NCI-H69 (cell line): Measurements from ENCODE around the gene PNLIPRP3.
A peak's percentile ranks its signal among the peaks of the same experiment; 100 is the strongest.

Experiments used
- DNase-seq: peaks from one replicate; lab custom pipeline; 2025; lab: John Stamatoyannopoulos, UW

PNLIPRP3 gene

DNA sequence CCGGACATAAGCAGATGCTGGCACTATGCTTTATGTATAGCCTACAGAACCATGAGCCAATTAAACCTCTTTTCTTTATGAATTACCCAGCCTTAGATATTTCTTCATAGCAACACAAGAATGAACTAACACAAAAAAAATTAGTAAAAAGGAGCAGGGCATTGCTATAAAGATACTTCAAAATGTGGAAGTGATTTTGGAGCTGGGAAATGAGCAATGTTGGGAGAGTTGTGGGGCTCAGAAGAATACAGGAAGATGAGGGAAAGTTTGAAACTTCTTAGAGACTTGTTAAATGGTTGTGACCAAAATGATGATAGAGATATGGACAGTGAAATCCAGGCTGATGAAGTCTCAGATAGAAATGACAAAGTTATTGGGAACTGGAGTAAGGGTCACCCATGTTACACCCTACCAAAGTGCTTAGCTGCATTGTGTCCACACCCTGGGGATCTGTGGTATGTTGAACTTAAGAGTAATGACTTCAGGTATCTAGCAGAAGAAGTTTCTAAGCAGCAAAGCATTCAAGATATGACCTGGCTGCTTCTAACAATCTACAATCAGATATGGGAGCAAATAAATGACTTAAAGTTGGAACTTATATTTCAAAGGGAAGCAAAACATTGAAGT, 24.2 kb downstream of the PNLIPRP3 start:
- no peak for DNase-seq

GRCh38 chr10:116452338-116452720, 24.7 kb downstream of the PNLIPRP3 start:
- DNase-seq: no peak

DNA sequence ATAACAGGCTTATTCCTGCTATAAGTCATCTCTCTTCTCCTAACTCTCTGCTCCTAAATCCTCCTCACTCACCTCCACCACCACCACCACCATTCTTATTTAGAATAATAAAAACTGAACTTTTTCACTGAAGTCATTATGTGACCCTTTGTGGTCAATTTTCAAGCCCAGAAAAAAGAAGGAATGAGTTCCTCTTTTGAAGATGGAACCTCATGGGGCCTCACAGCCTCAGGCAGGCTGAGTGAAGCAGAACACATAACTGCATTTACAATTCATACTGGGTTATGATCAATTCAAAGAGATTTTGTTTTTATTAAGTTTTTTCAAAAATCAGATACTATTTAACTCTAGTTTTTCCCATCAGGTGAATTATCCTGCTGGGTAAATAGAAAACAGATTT, 29.8 kb downstream of the PNLIPRP3 start:
- no peak for DNase-seq

- no peak for DNase-seq
Measured at GRCh38 chr10:116460219-116460618, 32.6 kb downstream of the PNLIPRP3 start.

GRCh38 chr10:116461680-116462079, 34.0 kb downstream of the PNLIPRP3 start:
- no peak for DNase-seq

- no peak for DNase-seq
Measured at GRCh38 chr10:116464257-116464656, 36.6 kb downstream of the PNLIPRP3 start.

DNA sequence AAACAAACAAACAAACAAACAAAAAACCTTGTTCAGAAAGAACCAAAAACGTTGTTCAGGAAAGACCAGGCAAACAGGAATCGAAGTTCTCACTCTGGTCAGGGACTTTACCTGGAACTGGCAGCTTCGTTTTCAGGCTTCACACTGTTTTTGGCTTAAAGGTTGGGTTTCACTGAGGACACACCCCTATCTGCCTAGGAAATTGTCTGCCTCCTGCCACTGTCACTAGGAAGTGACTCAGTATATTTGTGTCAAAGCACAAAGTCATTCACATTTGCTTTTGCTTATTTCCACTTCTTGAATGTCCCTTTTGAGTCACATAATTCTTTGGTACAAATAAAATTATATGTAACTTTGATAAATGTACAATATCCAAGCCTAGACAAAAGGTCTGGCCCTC, 37.9 kb downstream of the PNLIPRP3 start:
- DNase-seq: no peak

DNA sequence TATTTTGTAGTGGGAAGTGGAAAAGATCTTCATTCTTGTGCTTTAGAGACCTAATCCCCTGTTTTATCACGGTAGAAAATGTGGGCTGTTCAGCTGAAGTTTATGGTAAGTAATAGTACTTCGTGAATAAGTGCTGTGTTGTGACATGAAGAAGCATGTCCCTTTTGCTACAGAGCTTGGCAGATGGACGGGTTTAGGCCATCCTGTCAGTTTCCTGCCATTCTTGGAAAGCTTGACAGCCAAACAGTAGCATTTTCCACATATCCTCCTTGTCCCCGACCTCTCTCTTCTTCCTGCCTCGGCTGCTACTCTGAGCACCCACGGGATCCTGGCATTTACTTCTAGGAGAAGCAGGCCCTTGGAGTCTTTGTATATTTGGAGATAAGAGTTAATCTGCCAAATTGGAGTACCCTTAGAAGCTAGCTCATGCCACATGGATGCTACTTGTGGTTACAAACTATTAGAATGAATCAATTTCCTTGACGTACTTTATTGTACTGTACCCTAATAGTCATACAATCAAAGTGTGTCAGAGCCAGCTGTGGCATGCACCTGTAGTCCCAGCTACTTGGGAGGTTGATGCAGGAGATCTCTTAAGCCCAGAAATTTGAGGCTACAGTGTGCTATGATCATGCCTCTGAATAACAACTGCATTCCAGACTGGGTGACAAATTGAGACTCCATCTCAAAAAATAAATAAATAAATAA, 39.2 kb downstream of the PNLIPRP3 start:
- no peak for DNase-seq

DNA sequence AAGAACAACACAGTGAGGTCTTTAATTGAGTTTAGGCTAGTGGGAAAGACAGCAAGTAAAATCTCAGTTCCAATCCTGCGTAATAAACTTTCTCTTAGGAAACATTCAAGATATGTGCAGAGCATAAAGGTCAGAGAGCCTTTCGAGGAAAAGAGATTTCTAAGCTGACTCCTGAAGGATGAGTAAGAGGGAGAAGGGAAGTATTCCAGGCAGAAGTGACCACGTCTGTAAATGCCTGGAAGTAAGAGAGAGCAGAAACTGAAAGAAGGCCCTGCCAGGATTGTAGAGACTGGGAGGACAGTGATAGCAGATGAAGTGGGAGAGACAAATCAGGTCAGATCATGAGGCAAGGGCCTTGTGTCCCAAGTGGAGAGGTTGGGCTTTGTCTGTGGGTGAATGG, 41.8 kb downstream of the PNLIPRP3 start:
- no peak for DNase-seq

GRCh38 chr10:116470071-116470470, 42.4 kb downstream of the PNLIPRP3 start:
- DNase-seq: no peak

DNA sequence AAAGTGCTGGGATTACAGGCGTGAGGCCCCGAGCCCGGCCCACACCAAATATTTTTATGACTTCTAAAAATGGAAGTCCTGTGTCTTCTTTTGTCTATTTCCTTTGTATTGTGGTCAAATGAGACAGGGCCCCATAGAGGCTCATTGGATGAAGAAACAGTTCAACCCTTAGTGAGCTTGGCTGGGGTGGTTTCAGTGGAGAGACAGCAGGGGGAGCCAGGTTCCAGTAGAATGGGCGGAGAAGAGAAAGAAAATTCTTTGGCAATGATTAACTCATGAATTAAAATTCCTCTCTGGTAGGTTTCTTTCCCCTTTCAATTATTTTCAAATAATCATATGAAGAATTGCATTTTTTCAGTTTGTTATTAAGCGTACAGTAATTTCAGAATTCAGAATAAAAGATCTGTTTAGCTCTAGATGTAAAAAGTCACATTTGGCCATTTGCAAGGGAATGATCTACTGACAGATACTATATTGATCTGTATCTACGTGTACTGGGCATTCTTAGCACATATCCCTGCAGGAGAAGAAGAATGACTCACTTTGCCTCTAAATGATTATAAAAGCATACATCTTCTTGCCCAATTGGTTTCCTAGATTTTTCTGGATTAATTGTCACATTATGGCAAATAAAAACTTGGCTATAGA, 43.2 kb downstream of the PNLIPRP3 start:
- peak; percentile 5 for DNase-seq

GRCh38 chr10:116472891-116473290, 45.2 kb downstream of the PNLIPRP3 start:
- DNase-seq: no peak

GRCh38 chr10:116475866-116476265, 48.2 kb downstream of the PNLIPRP3 start:
- DNase-seq: no peak

- no peak for DNase-seq
Measured at GRCh38 chr10:116476461-116476860, 48.8 kb downstream of the PNLIPRP3 start.

GRCh38 chr10:116477986-116478664, 50.5 kb downstream of the PNLIPRP3 start:
- DNase-seq: no peak

GRCh38 chr10:116486770-116487448, 59.3 kb downstream of the PNLIPRP3 start:
- DNase-seq: no peak

DNA sequence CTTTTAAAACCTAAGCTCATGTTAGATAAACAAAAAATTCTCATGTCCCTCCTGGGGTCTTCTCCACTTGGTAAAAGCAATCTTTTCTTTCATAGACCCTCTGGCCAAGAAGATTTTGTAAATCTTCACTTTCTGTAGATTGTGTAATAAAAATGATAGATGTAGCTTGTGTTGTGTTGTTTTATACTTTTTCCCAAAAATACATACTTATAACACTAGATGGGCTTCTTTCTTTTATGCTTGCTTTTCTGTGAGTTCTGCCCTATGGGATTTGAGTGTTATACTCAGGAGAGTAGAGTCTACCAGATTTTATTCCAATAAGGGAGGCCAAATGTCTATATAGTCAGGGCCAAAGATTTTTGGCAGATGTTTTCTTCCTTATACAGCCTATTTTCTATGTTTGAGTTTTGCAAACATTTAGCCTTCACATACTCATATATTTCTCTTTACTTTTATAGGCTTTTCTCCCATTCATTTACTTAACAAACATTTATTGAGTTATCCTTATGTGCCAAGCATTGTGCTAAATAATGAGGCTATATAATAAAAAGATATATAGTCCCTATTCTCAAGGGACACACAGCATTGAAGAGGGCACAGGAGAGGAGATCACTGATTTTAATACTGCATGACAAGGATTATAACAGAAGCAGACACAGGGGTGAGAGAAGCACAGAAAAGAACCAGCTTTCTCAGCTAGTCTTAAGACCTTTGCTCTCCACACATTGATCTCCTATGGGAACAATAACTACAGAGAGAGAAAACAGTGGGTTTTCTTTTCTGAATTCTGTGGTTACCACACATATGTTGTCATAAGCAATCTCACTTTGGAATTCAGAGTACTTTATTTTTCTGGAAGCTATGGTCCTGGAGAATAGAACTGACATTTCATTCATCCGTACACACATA, 60.1 kb downstream of the PNLIPRP3 start:
- no peak for DNase-seq

GRCh38 chr10:116489460-116489859, 61.8 kb downstream of the PNLIPRP3 start:
- no peak for DNase-seq

DNA sequence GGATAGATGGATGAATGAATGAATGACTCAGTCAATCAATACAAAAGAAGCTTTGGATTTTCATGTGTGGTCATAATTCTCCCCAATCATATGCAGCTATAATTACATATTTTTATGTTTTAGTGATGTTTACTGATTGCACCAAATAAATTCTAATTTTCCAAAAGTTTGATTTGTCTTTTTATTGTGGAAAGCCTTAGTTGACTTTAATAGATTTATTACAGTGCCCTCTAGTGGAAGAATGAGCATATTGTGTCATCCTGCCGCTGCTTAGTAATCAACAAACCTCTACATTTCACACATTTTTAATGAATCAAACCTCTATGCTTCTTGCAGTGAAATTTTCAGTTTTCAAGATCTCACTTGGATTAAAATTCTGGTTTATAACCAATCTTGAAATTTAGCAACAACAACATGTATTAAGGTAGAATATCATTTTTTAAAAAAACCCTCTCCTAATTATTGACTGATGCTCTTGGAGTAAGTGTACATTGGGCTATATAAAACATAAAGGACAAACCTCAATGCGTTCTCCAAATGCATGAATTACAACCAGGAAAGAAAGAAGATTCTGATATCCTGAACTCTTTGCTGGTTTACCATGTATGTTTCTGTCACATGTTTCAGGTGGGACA, 62.5 kb downstream of the PNLIPRP3 start:
- DNase-seq: peak; percentile 17

- no peak for DNase-seq
Measured at GRCh38 chr10:116504786-116505185, 77.1 kb downstream of the PNLIPRP3 start.

GRCh38 chr10:116510565-116510964, 82.9 kb downstream of the PNLIPRP3 start:
- DNase-seq: no peak
